ENCODE data around the gene HACD2. TPM values are rescaled to one million over a fixed set of nuclear protein-coding genes. Genes with fewer than 3 reads are reported as not detected.

HACD2 gene
- total RNA-seq, 1 donor from 2014 or later, result 23.6 TPM

- intact Hi-C loops (cut with micrococcal nuclease), result no loop called here
Observed at GRCh38 chr3:123571973-123572365, 12.9 kb downstream of the HACD2 start.

GRCh38 chr3:123571264-123571972 is 13.4 kb downstream of the HACD2 start:
- intact Hi-C loops (cut with micrococcal nuclease), result no loop called here

GRCh38 chr3:123568875-123569274 is 16.0 kb downstream of the HACD2 start:
- intact Hi-C loops (cut with micrococcal nuclease), result no loop called here

GRCh38 chr3:123568034-123568433 is 16.8 kb downstream of the HACD2 start:
- intact Hi-C loops (cut with micrococcal nuclease), result no loop called here

GRCh38 chr3:123564056-123564455 is 20.8 kb downstream of the HACD2 start:
- intact Hi-C loops (cut with micrococcal nuclease), result no loop called here

GRCh38 chr3:123562547-123562946 is 22.3 kb downstream of the HACD2 start:
- intact Hi-C loops (cut with micrococcal nuclease), result no loop called here

- intact Hi-C loops (cut with micrococcal nuclease), result no loop called here
Observed at GRCh38 chr3:123561188-123561587, 23.7 kb downstream of the HACD2 start.

GRCh38 chr3:123559040-123559861 is 25.6 kb downstream of the HACD2 start:
- intact Hi-C loops (cut with micrococcal nuclease), result loop anchor here (1.0 to 2.0 kb wide), 3 partner anchors 70 to 230 kb away; no protein-coding TSS in a partner anchor

GRCh38 chr3:123553536-123553935 is 31.3 kb downstream of the HACD2 start:
- intact Hi-C loops (cut with micrococcal nuclease), result no loop called here

GRCh38 chr3:123552768-123553167 is 32.1 kb downstream of the HACD2 start:
- intact Hi-C loops (cut with micrococcal nuclease), result no loop called here

- intact Hi-C loops (cut with micrococcal nuclease), result no loop called here
Observed at GRCh38 chr3:123552095-123552714, 32.6 kb downstream of the HACD2 start.

- intact Hi-C loops (cut with micrococcal nuclease), result no loop called here
Observed at GRCh38 chr3:123547881-123548519, 36.9 kb downstream of the HACD2 start.

- intact Hi-C loops (cut with micrococcal nuclease), result no loop called here
Observed at GRCh38 chr3:123546133-123546755, 38.6 kb downstream of the HACD2 start.

- intact Hi-C loops (cut with micrococcal nuclease), result no loop called here
Observed at GRCh38 chr3:123543950-123544349, 40.9 kb downstream of the HACD2 start.

- intact Hi-C loops (cut with micrococcal nuclease), result no loop called here
Observed at GRCh38 chr3:123540285-123540684, 44.6 kb downstream of the HACD2 start.

- intact Hi-C loops (cut with micrococcal nuclease), result no loop called here
Observed at GRCh38 chr3:123536153-123536895, 48.5 kb downstream of the HACD2 start.

GRCh38 chr3:123535580-123535979 is 49.3 kb downstream of the HACD2 start:
- intact Hi-C loops (cut with micrococcal nuclease), result no loop called here

GRCh38 chr3:123534264-123534663 is 50.6 kb downstream of the HACD2 start:
- intact Hi-C loops (cut with micrococcal nuclease), result no loop called here

- intact Hi-C loops (cut with micrococcal nuclease), result no loop called here
Observed at GRCh38 chr3:123533554-123534159, 51.2 kb downstream of the HACD2 start.

GRCh38 chr3:123528130-123528529 is 56.7 kb downstream of the HACD2 start:
- intact Hi-C loops (cut with micrococcal nuclease), result no loop called here

Measured in T-helper 1 cell treated with Interleukin-12 subunit alpha and Interleukin-12 subunit beta and Interleukin-4 antibody, amounts not matched to agents 30 ng/mL and 1 ng/mL, for 36 hours (primary cell).